Neural cell (in vitro differentiated cells): Measurements from ENCODE around the gene ELOVL7. TPM values are rescaled to one million over a fixed set of nuclear protein-coding genes. Genes with fewer than 3 reads are reported as not detected.
"Not testable (repeated sequence)": the region's sequence is repeated elsewhere in the genome, so short reads cannot be mapped to it uniquely, and the experiment has no call there.

ENCODE experiments used
- H2AFZ ChIP-seq: fragments of 200-600, 300-800 bp; sonication (generic), shearing (Covaris generic); 2 replicates; pipeline ENCODE4 v1.6.0; 2014; ENCODE audit warnings: low read depth, mild to moderate bottlenecking, antibody characterized with exemption, low read length, moderate library complexity
- H3F3A ChIP-seq: fragments of 200-600 bp; shearing (Covaris generic); 2 replicates; pipeline ENCODE4 v1.6.1; 2016; ENCODE audit warnings: mild to moderate bottlenecking, moderate library complexity, mixed read lengths, antibody characterized with exemption, low read length; ENCODE audit not compliant: insufficient read depth, poor library complexity, severe bottlenecking
- H3K27ac ChIP-seq: fragments of 200-600, 300-800 bp; sonication (generic), shearing (Covaris generic); 2 replicates; pipeline ENCODE4 v1.5.1; 2014; ENCODE audit warnings: mild to moderate bottlenecking, low read length, moderate library complexity
- H3K27me3 ChIP-seq: fragments of 300-800, 200-600 bp; sonication (generic), shearing (Covaris generic); 2 replicates; pipeline ENCODE4 v1.6.0; 2014; ENCODE audit warnings: mild to moderate bottlenecking, low read depth, low read length, moderate library complexity; ENCODE audit not compliant: insufficient read depth
- H3K36me3 ChIP-seq: fragments of 300-800, 200-600 bp; sonication (generic), shearing (Covaris generic); 2 replicates; pipeline ENCODE4 v1.5.1; 2014; ENCODE audit warnings: mild to moderate bottlenecking, antibody characterized with exemption, low read length, moderate library complexity; ENCODE audit not compliant: insufficient read depth
- H3K4me2 ChIP-seq: fragments of 300-800, 200-600 bp; sonication (generic), shearing (Covaris generic); 2 replicates; pipeline ENCODE4 v1.6.0; 2014; ENCODE audit warnings: mild to moderate bottlenecking, low read length
- H3K4me3 ChIP-seq: fragments of 300-800, 200-600 bp; sonication (generic), shearing (Covaris generic); 2 replicates; pipeline ENCODE4 v1.5.1; 2014; ENCODE audit warnings: mild to moderate bottlenecking, low read length, moderate library complexity
- H3K79me2 ChIP-seq: fragments of 200-600 bp; shearing (Covaris generic); replicated peaks from 2 replicates; pipeline ENCODE4 v1.6.0; 2014; ENCODE audit warnings: mild to moderate bottlenecking, low read length, moderate library complexity; ENCODE audit not compliant: insufficient read depth
- H3K9ac ChIP-seq: fragments of 300-800, 200-600 bp; sonication (generic), shearing (Covaris generic); 2 replicates; pipeline ENCODE4 v1.6.1; 2016; ENCODE audit warnings: mild to moderate bottlenecking, low read length, mixed read lengths
- H3K9me2 ChIP-seq: fragments of 200-600 bp; shearing (Covaris generic); 2 replicates; pipeline ENCODE4 v1.6.1; 2016; ENCODE audit warnings: mild to moderate bottlenecking, low read length, mixed read lengths; ENCODE audit not compliant: insufficient read depth
- H3K9me3 ChIP-seq: fragments of 200-600, 300-800 bp; sonication (generic), shearing (Covaris generic); 2 replicates; pipeline ENCODE4 v1.6.1; 2016; ENCODE audit warnings: mild to moderate bottlenecking, mixed run types, low read length, moderate library complexity, mixed read lengths
- H4K20me1 ChIP-seq: fragments of 200-600 bp; shearing (Covaris generic); 2 replicates; pipeline ENCODE4 v1.6.1; 2016; ENCODE audit warnings: mild to moderate bottlenecking, mixed run types; ENCODE audit not compliant: insufficient read depth
- CTCF ChIP-seq: fragments of 450-650 bp; IDR thresholded peaks from 2 replicates; pipeline ENCODE4 v1.5.1; 2014; ENCODE audit warnings: antibody characterized with exemption, mild to moderate bottlenecking, moderate library complexity; ENCODE audit not compliant: poor library complexity, severe bottlenecking
- EP300 ChIP-seq: fragments of 450-650 bp; conservative IDR thresholded peaks from 2 replicates; pipeline ENCODE4 v1.6.1; 2014; ENCODE audit warnings: antibody characterized with exemption, mild to moderate bottlenecking, moderate library complexity; ENCODE audit not compliant: poor library complexity, severe bottlenecking
- EZH2 ChIP-seq: fragments of 200-600, 300-800 bp; shearing (Covaris generic), sonication (generic); IDR thresholded peaks from 2 replicates; pipeline ENCODE4 v1.6.1; 2014; ENCODE audit warnings: antibody characterized with exemption, low read length, borderline replicate concordance, mild to moderate bottlenecking; ENCODE audit not compliant: insufficient read depth, poor library complexity, severe bottlenecking
- MXI1 ChIP-seq: fragments of 450-650 bp; conservative IDR thresholded peaks from 2 replicates; pipeline ENCODE4 v1.6.1; 2014; ENCODE audit warnings: antibody characterized with exemption, mild to moderate bottlenecking; ENCODE audit not compliant: poor library complexity, severe bottlenecking
- POLR2AphosphoS5 ChIP-seq: IDR thresholded peaks from 2 replicates; pipeline ENCODE4 v1.6.1; 2012
- RAD21 ChIP-seq: fragments of 450-650 bp; conservative IDR thresholded peaks from 2 replicates; pipeline ENCODE4 v1.6.1; 2014; ENCODE audit warnings: antibody characterized with exemption, mild to moderate bottlenecking, moderate library complexity
- REST ChIP-seq: IDR thresholded peaks from 2 replicates; pipeline ENCODE4 v1.6.1; 2012; ENCODE audit warnings: borderline replicate concordance
- SMC3 ChIP-seq: fragments of 450-650 bp; conservative IDR thresholded peaks from 2 replicates; pipeline ENCODE4 v1.6.1; 2014; ENCODE audit warnings: antibody characterized with exemption, mild to moderate bottlenecking, moderate library complexity; ENCODE audit not compliant: poor library complexity
- TAF1 ChIP-seq: IDR thresholded peaks from 2 replicates; pipeline ENCODE4 v1.6.1; 2012; ENCODE audit warnings: low read depth
- polyA plus RNA-seq: library from polyadenylated mRNA; depleted of rRNA; stranded (reverse); fragments of >200 nt; gene quantifications from 2 replicates; pipeline ENCODE4 v1.2.3, GENCODE V29; 2014

The ELOVL7 gene
- polyA plus RNA-seq, 1 donor from 2014 or later = 3.9 TPM

GRCh38 chr5:60821488-60822284, 22.4 kb downstream of the ELOVL7 start:
- H3K27me3 ChIP-seq = no peaks in the 10 kb centered on the region
- H3K4me3 ChIP-seq = no peak overlapping the region
- H3K27ac ChIP-seq = no peak overlapping the region
- H3K79me2 ChIP-seq = no peaks in the 10 kb centered on the region
- no peak for TF ChIP-seq POLR2AphosphoS5
- TF ChIP-seq RAD21 = no peak
- no peak for TF ChIP-seq EP300
- TF ChIP-seq TAF1 = no peak
- no peak for TF ChIP-seq MXI1
- TF ChIP-seq CTCF = no peak
- TF ChIP-seq SMC3 = no peak
- TF ChIP-seq EZH2 = no peak
- no peak for TF ChIP-seq REST
- no peaks in the 10 kb centered on the region for H3F3A ChIP-seq
- H3K36me3 ChIP-seq = no peaks in the 10 kb centered on the region
- no peak overlapping the region for H2AFZ ChIP-seq
- no peak overlapping the region for H3K4me2 ChIP-seq
- no peaks in the 10 kb centered on the region for H4K20me1 ChIP-seq
- no peak overlapping the region for H3K9ac ChIP-seq
- no peaks in the 10 kb centered on the region for H3K9me2 ChIP-seq
- no peaks in the 10 kb centered on the region for H3K9me3 ChIP-seq

GRCh38 chr5:60820593-60821487, 23.2 kb downstream of the ELOVL7 start:
- Histone ChIP-seq H3K9me2 (no peaks in the 10 kb centered on the region), H3F3A (no peaks in the 10 kb centered on the region), H3K27me3 (no peaks in the 10 kb centered on the region), H3K4me3 (no peak overlapping the region), H3K79me2 (no peaks in the 10 kb centered on the region), H2AFZ (no peak overlapping the region), H3K9me3 (no peaks in the 10 kb centered on the region), H3K27ac (no peak overlapping the region), H3K9ac (no peak overlapping the region), H3K4me2 (no peak overlapping the region), H4K20me1 (no peaks in the 10 kb centered on the region), H3K36me3 (no peaks in the 10 kb centered on the region)
- TF ChIP-seq CTCF (no peak), EZH2 (no peak), EP300 (no peak), TAF1 (no peak), RAD21 (no peak), MXI1 (no peak), POLR2AphosphoS5 (no peak), SMC3 (no peak), REST (no peak)

- not testable (repeated sequence) for H3K9me2 ChIP-seq, H3K79me2 ChIP-seq, H3K4me3 ChIP-seq, H3K27me3 ChIP-seq, H3K4me2 ChIP-seq, H2AFZ ChIP-seq, H3K9ac ChIP-seq, H3F3A ChIP-seq, H4K20me1 ChIP-seq, H3K9me3 ChIP-seq, H3K36me3 ChIP-seq, H3K27ac ChIP-seq
Observed at GRCh38 chr5:60816138-60816537, 27.9 kb downstream of the ELOVL7 start.
